Activated B cell treated with CpG ODN at 0.5 μM for 24 hours (primary cell): ENCODE results near the gene USHBP1. TPM values are rescaled to one million over a fixed set of nuclear protein-coding genes. Genes with fewer than 3 reads are reported as not detected.

Experiments
- ATAC-seq: fragments of 200-7000 bp; cut with Tn5 transposase; one replicate; pipeline ENCODE4 v1.10.0; 2021; ENCODE audit warnings: low read depth, mild to moderate bottlenecking, moderate library complexity
- CTCF ChIA-PET: fragments of 350-600 bp; sonication (Branson Sonifier 250); formaldehyde crosslinking; loops from one replicate; lab custom pipeline; 2021; ENCODE audit warnings: antibody characterized with exemption; lab: Charles Lee
- POLR2A ChIA-PET: fragments of 350-600 bp; sonication (Branson Sonifier 250); formaldehyde crosslinking; loops from one replicate; lab custom pipeline; 2021; ENCODE audit warnings: antibody characterized with exemption; lab: Charles Lee
- DNase-seq: peaks from one replicate; pipeline ENCODE4 v3.0.0; 2022
- H3K27ac Mint-ChIP-seq: one replicate; pipeline ENCODE4 v1.8.0; 2020; ENCODE audit warnings: mixed read lengths
- H3K27me3 Mint-ChIP-seq: one replicate; pipeline ENCODE4 v1.8.0; 2021; ENCODE audit warnings: mixed read lengths
- H3K36me3 Mint-ChIP-seq: one replicate; pipeline ENCODE4 v1.8.0; 2021; ENCODE audit warnings: low read depth, mixed read lengths
- H3K4me1 Mint-ChIP-seq: one replicate; pipeline ENCODE4 v1.8.0; 2021; ENCODE audit warnings: mixed read lengths
- H3K4me3 Mint-ChIP-seq: one replicate; pipeline ENCODE4 v1.8.0; 2020; ENCODE audit warnings: mild to moderate bottlenecking, mixed read lengths
- H3K9me3 Mint-ChIP-seq: one replicate; pipeline ENCODE4 v1.8.0; 2020; ENCODE audit warnings: mixed read lengths
- intact Hi-C: fragments of 100-400 bp; cut with micrococcal nuclease; formaldehyde crosslinking; loops from one replicate; pipeline ENCODE4 v1.15.1; 2024
- total RNA-seq: library from RNA; stranded (reverse); gene quantifications from 2 replicates; pipeline ENCODE4 v1.2.3, GENCODE V29; 2022
- TF ChIP-seq, protein P1 (sequence below): fragments of 200-600 bp; IDR thresholded peaks from one replicate; pipeline ENCODE4 v1.8.0; 2022; ENCODE audit warnings: antibody characterized with exemption, mild to moderate bottlenecking

USHBP1 gene
- total RNA-seq, 1 donor from 2014 or later: 0.42 TPM

DNA sequence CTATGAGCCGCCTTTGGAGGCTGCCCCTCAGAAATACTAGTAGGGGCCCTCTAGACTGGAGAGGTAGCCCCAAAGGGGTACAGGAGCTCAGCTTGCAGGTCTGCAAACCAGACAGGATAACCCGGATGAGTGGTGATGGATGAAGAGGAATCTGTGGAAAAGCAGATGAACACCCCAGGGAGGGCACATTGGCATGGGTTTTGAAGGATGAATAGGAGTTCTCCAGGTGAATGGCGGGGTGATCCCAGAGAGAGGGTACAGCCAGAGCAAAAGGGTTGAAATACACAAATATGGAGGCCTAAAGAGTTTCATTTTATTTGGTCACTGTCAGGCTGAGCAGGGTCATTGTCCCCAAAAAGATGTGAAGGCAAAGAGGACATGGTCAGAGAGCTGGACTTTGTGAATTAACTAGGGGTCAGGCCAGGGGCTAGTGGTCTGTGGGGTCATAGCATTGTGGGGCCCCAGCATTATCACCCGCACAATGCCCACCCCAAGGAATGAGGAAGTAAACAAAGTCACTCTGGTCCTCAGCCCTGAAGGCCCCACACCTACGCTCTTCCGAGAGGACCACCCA is 23.6 kb downstream of the USHBP1 start:
- ATAC-seq (no peak), DNase-seq (no peak)
- Mint-ChIP-seq H3K27me3 (no peaks in the 10 kb centered on the region), H3K9me3 (no peaks in the 10 kb centered on the region), H3K27ac (no peak overlapping the region), H3K4me1 (peaks cover 15% of the 10 kb centered on the region), H3K4me3 (no peak overlapping the region), H3K36me3 (no peaks in the 10 kb centered on the region)
- intact Hi-C loops: no loop called here
- TF ChIP-seq, protein P1, sequence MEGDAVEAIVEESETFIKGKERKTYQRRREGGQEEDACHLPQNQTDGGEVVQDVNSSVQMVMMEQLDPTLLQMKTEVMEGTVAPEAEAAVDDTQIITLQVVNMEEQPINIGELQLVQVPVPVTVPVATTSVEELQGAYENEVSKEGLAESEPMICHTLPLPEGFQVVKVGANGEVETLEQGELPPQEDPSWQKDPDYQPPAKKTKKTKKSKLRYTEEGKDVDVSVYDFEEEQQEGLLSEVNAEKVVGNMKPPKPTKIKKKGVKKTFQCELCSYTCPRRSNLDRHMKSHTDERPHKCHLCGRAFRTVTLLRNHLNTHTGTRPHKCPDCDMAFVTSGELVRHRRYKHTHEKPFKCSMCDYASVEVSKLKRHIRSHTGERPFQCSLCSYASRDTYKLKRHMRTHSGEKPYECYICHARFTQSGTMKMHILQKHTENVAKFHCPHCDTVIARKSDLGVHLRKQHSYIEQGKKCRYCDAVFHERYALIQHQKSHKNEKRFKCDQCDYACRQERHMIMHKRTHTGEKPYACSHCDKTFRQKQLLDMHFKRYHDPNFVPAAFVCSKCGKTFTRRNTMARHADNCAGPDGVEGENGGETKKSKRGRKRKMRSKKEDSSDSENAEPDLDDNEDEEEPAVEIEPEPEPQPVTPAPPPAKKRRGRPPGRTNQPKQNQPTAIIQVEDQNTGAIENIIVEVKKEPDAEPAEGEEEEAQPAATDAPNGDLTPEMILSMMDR: no peak
- ChIA-PET CTCF (no interaction called here), POLR2A (interaction anchor here (0.9 to 1.1 kb wide), 2 partner anchors 15 to 26 kb away, joined by 3 read pairs; partner anchors contain the start of gene OCEL1)

DNA sequence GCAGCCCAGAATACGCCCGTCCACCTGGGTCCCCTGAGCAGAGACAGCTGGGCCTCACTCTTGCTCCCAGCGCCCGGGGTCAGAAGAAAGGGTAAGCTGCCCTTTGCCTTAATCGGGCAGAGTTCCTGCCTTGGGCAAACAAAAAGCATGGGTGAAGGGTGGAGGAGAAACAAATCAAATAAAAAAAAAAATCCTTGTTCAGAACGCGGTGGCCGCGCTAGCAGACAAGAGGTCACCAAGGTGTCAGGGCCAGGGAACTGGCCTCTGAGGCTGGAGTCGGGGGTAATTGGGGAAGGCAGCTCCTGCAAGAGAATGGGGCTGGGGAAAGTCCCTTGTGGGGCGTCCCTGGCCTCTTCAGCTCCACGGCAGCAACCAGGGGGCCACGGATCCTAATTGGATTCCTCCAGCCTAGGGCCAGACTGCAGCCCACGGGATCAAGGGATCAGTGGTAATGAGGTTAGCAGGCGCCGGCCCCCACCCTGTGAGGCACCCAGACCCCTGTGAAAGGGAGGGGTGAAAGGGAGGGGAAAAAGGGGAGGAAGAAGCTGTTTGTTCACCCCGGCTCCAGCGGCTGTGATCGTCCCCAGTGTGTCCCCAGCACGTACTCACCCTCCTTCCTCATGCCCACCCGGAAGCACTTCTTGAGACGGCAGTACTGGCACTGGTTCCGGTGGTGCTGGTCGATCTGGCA is 24.3 kb downstream of the USHBP1 start:
- Mint-ChIP-seq H3K27me3 (no peaks in the 10 kb centered on the region), H3K9me3 (no peaks in the 10 kb centered on the region), H3K4me3 (no peak overlapping the region), H3K36me3 (no peaks in the 10 kb centered on the region), H3K4me1 (peaks cover 15% of the 10 kb centered on the region), H3K27ac (no peak overlapping the region)
- TF ChIP-seq, protein P1: no peak
- no peak for ATAC-seq
- CTCF ChIA-PET: no interaction called here
- intact Hi-C loops: no loop called here
- POLR2A ChIA-PET: interaction anchor here (0.5 kb wide), 1 partner anchor 24 kb away, joined by 4 read pairs; no protein-coding TSS in a partner anchor
- no peak for DNase-seq

DNA sequence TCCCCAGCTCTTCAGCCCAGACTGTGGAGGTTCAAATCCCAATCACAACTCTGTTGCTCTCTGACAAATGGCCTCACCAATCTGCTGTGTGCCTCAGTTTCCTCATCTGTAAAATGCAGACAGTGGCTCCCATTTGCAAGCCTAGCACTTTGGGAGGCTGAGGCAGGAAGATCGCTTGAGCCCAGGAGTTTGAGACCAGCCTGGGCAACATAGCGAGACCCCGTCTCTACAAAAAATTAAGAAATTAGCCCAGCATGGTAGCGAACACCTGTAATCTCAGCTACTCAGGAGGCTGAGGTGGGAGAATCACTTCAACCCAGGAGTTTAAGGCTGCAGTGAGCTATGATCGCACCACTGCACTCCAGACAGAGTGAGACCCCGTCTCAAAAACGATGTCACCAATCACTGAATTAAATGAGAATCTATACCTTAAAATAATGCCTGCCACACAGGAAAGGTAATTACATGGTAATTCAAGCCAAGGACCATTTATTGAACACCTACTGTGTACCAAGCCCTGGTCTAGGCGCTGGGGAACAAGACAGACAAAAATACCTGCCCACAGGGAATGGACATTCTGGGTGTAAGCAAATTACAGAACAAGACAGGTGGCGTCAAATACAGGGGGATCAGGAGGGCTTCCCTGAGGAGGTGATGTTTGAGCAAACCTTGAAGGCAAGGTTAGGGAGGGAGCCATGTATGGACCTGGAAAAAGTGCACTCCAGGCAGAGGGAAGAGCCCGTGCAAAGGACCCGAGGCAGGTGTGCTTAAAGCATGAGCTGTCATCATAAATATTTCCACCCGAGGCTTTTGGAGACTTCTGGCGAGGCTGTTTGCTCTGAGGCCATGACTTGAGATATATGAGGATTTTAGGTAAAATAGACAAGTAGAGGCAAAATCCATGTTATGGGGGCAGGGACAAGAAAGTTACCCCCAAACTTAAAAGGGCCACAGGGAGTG is 26.5 kb downstream of the USHBP1 start:
- TF ChIP-seq, protein P1: no peak
- ChIA-PET CTCF (interaction anchor here (1.1 to 2.7 kb wide), 2 partner anchors 22 to 29 kb away, joined by 3 to 10 read pairs; no protein-coding TSS in a partner anchor), POLR2A (interaction anchor here (0.5 to 4.2 kb wide), 3 partner anchors 23 to 24 kb away, joined by 4 to 25 read pairs (median 4); partner anchors contain the start of gene USE1)
- no peak for ATAC-seq
- Mint-ChIP-seq H3K4me1 (peaks cover 17% of the 10 kb centered on the region), H3K27ac (no peak overlapping the region), H3K9me3 (no peaks in the 10 kb centered on the region), H3K27me3 (no peaks in the 10 kb centered on the region), H3K4me3 (peak overlapping the region; percentile 21), H3K36me3 (no peaks in the 10 kb centered on the region)
- no peak for DNase-seq
- intact Hi-C loops: no loop called here

DNA sequence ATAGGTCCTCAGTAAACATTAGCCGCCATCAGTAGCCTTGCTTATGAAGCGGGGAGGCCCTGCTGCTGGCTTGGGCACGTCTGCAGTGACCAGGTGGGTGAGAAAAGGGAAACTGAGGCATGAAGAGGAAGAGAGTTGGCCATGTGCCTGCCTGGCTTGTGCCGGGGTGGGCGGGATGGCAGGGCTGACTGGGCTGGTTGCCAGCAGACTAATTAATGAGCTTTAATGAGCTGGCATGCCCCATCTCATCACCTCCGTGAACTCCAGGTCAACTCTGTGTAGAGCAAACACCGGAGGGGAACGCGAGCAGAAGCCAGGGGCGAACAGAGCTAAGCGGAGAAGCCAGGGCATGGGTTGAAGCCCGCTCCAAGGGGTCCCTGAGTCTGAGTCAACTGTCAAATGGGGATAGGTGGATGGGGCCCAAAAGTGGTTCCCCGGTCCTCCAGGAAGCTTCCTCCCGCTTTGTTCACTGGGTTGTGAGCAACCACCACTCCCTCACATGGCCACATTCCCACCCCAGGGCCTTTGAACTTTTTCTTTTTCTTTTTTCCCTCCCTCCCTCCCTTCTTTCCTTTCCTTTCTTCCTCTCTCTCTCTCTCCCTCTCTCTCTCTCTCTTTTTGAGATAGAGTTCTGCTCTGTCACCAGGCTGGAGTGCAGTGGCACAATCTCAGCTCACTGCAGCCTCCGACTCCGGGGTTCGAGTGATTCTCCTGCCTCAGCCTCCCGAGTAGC is 27.6 kb downstream of the USHBP1 start:
- intact Hi-C loops: no loop called here
- ATAC-seq (no peak), DNase-seq (no peak)
- H3K27ac Mint-ChIP-seq: no peak overlapping the region
- ChIA-PET CTCF (interaction anchor here (1.1 to 2.7 kb wide), 3 partner anchors 23 to 185 kb away, joined by 3 to 10 read pairs (median 5); no protein-coding TSS in a partner anchor), POLR2A (interaction anchor here (0.6 to 4.2 kb wide), 3 partner anchors 22 to 611 kb away, joined by 3 to 25 read pairs (median 4); partner anchors contain the start of gene USE1)
- no peaks in the 10 kb centered on the region for H3K9me3 Mint-ChIP-seq
- no peaks in the 10 kb centered on the region for H3K27me3 Mint-ChIP-seq
- H3K4me3 Mint-ChIP-seq: no peak overlapping the region
- peaks cover 4% of the 10 kb centered on the region for H3K36me3 Mint-ChIP-seq
- TF ChIP-seq, protein P1: no peak
- peaks cover 9% of the 10 kb centered on the region for H3K4me1 Mint-ChIP-seq
